ENCODE measurements around the gene USP10. TPM values are rescaled to one million over a fixed set of nuclear protein-coding genes. Genes with fewer than 3 reads are reported as not detected.
A peak's percentile ranks its signal among the peaks of the same experiment; 100 is the strongest.

The USP10 gene, protein sequence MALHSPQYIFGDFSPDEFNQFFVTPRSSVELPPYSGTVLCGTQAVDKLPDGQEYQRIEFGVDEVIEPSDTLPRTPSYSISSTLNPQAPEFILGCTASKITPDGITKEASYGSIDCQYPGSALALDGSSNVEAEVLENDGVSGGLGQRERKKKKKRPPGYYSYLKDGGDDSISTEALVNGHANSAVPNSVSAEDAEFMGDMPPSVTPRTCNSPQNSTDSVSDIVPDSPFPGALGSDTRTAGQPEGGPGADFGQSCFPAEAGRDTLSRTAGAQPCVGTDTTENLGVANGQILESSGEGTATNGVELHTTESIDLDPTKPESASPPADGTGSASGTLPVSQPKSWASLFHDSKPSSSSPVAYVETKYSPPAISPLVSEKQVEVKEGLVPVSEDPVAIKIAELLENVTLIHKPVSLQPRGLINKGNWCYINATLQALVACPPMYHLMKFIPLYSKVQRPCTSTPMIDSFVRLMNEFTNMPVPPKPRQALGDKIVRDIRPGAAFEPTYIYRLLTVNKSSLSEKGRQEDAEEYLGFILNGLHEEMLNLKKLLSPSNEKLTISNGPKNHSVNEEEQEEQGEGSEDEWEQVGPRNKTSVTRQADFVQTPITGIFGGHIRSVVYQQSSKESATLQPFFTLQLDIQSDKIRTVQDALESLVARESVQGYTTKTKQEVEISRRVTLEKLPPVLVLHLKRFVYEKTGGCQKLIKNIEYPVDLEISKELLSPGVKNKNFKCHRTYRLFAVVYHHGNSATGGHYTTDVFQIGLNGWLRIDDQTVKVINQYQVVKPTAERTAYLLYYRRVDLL
- 10 to 100 TPM; 43.9 to 64.3 (median 53.1) TPM for total RNA-seq
- polyA plus RNA-seq = 10 to 100 TPM; 17.1 to 36.7 (median 31.2) TPM

DNA sequence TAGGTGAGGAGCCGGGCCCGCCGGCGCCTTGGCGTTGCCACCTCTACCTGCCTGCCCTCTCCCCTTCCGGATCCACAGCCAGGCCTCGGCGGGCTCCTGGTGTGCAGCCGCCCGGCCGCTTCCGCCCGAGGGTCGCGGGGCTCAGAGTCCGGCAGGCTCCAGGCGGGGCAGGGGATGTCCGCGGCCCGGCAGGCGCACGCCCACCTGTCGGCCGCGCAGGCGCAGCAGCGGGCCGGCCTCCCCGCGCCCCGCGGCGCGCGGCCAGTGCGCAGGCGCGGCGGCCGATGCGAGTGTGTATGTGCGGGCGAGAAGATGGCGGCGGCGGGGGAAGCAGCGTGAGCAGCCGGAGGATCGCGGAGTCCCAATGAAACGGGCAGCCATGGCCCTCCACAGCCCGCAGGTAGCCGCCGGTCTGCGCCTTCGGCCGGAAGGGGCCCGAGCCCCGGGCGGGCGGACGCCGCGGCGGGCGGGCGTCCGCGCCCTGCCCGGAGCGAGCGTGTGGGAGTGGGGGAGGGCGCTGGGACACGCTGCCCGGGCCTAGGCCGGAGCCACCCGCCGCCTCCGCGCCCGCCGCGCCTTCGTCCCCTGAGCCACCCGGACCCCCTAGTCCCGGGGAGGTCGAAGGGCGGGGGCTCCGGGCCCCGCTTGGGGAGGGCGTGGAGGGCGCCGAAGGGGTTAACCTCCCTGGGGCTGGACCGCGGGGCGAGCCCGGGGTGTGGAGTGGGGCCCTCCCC is at the start of gene USP10:
Gene USP10, plus strand, starts transcription at position 289 of the 734 bp plus-strand sequence. Its CDS starts 91 bp downstream, at position 380.
- 0 to 1% methylated on average over 97 of the region's 97 CpGs for WGBS, 2 donors
- intact Hi-C loops (cut with DNase I) = no loop called here
- H3K4me1 ChIP-seq = peaks cover 0 to 42% (median 29%) of the 10 kb centered on the region in 4 donors

DNA sequence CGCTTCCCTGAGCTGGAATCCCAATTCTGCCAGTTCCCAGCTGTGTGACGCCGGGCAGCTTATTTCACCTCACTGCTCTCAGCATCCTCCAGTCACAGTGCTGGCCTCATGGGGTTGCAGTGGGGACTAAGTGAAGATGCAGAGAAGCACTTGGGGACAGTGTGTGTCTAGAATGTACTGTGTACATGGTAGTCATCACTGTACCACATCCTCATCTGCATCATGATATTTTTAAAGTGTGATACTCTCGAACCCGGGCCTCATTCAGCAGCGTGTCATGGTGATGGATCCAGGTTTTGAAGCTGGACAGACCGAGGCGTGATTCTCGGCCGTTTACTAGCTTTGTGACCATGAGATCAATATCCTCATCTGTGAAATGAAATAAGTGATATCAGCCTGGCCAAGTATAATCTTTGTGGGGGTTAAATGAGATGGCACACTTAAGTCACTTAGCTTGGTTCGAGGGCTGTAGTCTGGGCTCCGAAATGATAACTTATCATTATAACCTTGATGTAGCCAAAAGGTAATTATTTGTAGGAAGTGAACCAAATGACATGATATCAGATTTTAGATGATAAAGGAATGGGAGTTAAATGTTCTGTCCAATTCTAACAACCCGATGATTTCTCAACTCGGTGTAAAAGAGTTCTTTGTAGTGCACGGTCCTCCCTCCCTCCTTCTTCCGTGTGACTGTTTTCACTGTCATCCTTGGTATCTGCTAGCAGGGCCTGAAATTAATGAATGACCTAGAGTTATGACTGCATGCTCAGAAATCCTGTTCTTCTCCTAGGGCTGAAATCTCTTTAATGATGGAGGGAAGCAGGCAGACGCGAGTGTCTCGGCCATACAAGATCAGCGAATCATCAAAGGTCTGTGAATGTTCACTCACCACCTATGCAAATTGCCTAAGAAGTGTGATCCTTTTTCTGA is 49.5 kb upstream of the USP10 start:
- WGBS, 2 donors = 92 to 93% methylated on average over 20 of the region's 20 CpGs

More for the DNA sequence above, at the start of gene USP10:
- peak within 1 kb of the TSS; percentile 82 to 96 (median 92) for H3K27ac ChIP-seq
- H3K9me3 ChIP-seq = no peaks in the 10 kb centered on the region
- H3K27me3 ChIP-seq = no peaks in the 10 kb centered on the region
- no peak for TF ChIP-seq POLR2A (IDR thresholded peaks at IDR 0.05)
- TF ChIP-seq POLR2AphosphoS5 (IDR thresholded peaks at IDR 0.05) = peak in 3 of 4 donors; percentile 62 to 78 (median 66)
- H3K4me3 ChIP-seq = peak within 1 kb of the TSS; percentile 90 to 100 (median 99)
- H3K36me3 ChIP-seq = no peaks in the 10 kb centered on the region
- peak; percentile 84 for DNase-seq

DNA sequence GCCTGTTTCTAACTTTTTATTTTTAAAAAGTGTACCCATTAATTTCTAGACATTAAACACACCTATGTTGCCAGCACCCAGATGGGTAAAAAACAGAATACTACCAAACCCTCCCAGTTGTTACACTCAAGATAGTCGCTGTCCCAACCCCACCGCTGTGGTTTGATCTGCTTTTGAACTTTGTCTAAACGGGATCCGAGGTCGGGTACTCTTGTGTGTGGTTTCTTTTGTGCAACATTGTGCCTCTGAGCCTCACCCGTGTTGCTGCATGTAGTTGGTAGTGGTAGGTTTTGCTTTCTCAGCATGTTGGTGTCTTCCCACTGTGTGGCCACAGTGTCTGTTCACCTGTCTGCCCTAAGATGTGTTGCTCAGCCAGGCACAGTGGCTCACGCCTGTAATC is 47.2 kb upstream of the USP10 start:
- H3K4me3 ChIP-seq = no peak overlapping the region
- H3K9me3 ChIP-seq = no peaks in the 10 kb centered on the region
- no peak for DNase-seq
- intact Hi-C loops (cut with DNase I) = no loop called here
- TF ChIP-seq, protein P1, sequence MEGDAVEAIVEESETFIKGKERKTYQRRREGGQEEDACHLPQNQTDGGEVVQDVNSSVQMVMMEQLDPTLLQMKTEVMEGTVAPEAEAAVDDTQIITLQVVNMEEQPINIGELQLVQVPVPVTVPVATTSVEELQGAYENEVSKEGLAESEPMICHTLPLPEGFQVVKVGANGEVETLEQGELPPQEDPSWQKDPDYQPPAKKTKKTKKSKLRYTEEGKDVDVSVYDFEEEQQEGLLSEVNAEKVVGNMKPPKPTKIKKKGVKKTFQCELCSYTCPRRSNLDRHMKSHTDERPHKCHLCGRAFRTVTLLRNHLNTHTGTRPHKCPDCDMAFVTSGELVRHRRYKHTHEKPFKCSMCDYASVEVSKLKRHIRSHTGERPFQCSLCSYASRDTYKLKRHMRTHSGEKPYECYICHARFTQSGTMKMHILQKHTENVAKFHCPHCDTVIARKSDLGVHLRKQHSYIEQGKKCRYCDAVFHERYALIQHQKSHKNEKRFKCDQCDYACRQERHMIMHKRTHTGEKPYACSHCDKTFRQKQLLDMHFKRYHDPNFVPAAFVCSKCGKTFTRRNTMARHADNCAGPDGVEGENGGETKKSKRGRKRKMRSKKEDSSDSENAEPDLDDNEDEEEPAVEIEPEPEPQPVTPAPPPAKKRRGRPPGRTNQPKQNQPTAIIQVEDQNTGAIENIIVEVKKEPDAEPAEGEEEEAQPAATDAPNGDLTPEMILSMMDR (IDR thresholded peaks at IDR 0.05) = no peak
- TF ChIP-seq POLR2AphosphoS5 (IDR thresholded peaks at IDR 0.05) (no peak), POLR2A (IDR thresholded peaks at IDR 0.05) (no peak), EP300 (IDR thresholded peaks at IDR 0.05) (no peak)
- H3K27ac ChIP-seq = no peak overlapping the region
- H3K36me3 ChIP-seq = peaks cover 9 to 48% (median 26%) of the 10 kb centered on the region in 4 donors
- H3K27me3 ChIP-seq = no peaks in the 10 kb centered on the region
- WGBS, 2 donors = 77 to 88% methylated on average over 7 of the region's 7 CpGs
- peaks cover 0 to 24% (median 17%) of the 10 kb centered on the region in 4 donors for H3K4me1 ChIP-seq

More for the DNA sequence above, 49.5 kb upstream of the USP10 start:
- H3K4me3 ChIP-seq = no peak overlapping the region
- H3K36me3 ChIP-seq = peaks cover 0 to 36% (median 15%) of the 10 kb centered on the region in 4 donors
- peak overlapping the region; percentile 19 to 90 (median 84) for H3K27ac ChIP-seq
- H3K27me3 ChIP-seq = no peaks in the 10 kb centered on the region
- TF ChIP-seq POLR2A (IDR thresholded peaks at IDR 0.05) = no peak
- TF ChIP-seq POLR2AphosphoS5 (IDR thresholded peaks at IDR 0.05) = no peak
- TF ChIP-seq, protein P1 (IDR thresholded peaks at IDR 0.05) = no peak
- TF ChIP-seq EP300 (IDR thresholded peaks at IDR 0.05) = no peak
- no peaks in the 10 kb centered on the region for H3K9me3 ChIP-seq
- peaks cover 0 to 28% (median 20%) of the 10 kb centered on the region in 4 donors for H3K4me1 ChIP-seq
- no peak for DNase-seq
- intact Hi-C loops (cut with DNase I) = no loop called here

DNA sequence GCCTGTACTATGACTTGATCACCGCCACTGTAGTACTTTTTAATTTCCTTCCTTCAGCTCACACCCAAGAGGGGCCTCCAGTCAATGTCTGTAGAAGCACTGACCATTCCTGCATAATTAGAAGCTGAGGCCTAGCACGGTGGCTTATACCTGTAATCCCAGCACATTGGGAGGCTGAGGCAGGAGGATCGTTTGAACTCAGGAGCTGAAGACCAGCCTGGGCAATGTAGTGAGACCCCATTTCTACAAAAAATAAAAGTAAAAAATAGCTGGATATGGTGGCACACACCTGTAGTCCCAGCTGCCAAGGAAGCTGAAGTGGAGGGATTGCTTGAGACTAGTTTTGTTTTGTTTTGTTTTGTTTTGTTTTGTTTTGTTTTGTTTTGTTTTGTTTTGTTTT is 45.6 kb upstream of the USP10 start:
- Histone ChIP-seq H3K9me3 (no peaks in the 10 kb centered on the region), H3K27me3 (no peaks in the 10 kb centered on the region), H3K4me1 (peaks cover 0 to 14% (median 11%) of the 10 kb centered on the region in 4 donors), H3K4me3 (no peak overlapping the region), H3K27ac (no peak overlapping the region), H3K36me3 (peaks cover 18 to 64% (median 41%) of the 10 kb centered on the region in 4 donors)
- 89 to 92% methylated on average over 3 of the region's 3 CpGs for WGBS, 2 donors
- TF ChIP-seq, protein P1 (IDR thresholded peaks at IDR 0.05) = no peak
- no peak for TF ChIP-seq POLR2A (IDR thresholded peaks at IDR 0.05)
- TF ChIP-seq EP300 (IDR thresholded peaks at IDR 0.05) = no peak
- no peak for TF ChIP-seq POLR2AphosphoS5 (IDR thresholded peaks at IDR 0.05)
- no peak for DNase-seq
- intact Hi-C loops (cut with DNase I) = no loop called here

Data from sigmoid colon (tissue), 7 donors.